SIG-M5 treated with dmso at 0.1 percent for 504 hours (cell line): Measurements from ENCODE around the gene PLCL1.

ENCODE experiments used
- DNase-seq: peaks from one replicate; lab custom pipeline; 2025; ENCODE audit not compliant: unreplicated experiment; lab: John Stamatoyannopoulos, UW

Gene PLCL1

GRCh38 chr2:197852108-197852507, 47.7 kb downstream of the PLCL1 start:
- no peak for DNase-seq

- no peak for DNase-seq
These were observed 49.2 kb downstream of the PLCL1 start for GRCh38 chr2:197853549-197853948.

GRCh38 chr2:197857476-197858107, 53.2 kb downstream of the PLCL1 start:
- peak; percentile 53 for DNase-seq

DNA sequence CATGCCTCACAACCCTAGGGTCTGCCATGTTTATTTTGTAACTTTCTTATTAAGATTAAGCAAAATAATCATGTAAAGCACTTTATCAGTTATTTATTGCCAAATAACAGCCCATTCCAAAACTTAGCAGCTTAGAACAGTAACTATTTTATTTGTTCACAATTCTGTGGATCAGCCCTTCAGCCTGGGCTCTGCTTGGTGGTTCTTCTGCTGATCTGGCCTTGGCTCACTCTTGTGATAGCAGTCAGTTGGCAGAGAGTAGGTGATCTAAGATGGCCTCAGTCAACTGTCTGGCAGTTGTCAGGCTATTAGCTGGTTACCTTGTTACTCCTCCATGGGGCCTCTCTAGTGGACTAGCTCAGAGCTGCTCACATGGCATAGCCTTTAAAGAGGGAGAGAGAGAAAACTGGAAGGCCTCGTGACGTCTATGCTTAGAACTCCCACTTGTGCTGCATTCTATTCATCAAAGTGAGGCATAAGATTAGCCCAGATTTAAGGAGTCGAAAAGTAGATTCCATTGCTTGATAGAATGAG, 54.3 kb downstream of the PLCL1 start:
- DNase-seq, result no peak

GRCh38 chr2:197862246-197862955, 58.0 kb downstream of the PLCL1 start:
- DNase-seq, result no peak

GRCh38 chr2:197863744-197864143, 59.4 kb downstream of the PLCL1 start:
- DNase-seq, result no peak

DNA sequence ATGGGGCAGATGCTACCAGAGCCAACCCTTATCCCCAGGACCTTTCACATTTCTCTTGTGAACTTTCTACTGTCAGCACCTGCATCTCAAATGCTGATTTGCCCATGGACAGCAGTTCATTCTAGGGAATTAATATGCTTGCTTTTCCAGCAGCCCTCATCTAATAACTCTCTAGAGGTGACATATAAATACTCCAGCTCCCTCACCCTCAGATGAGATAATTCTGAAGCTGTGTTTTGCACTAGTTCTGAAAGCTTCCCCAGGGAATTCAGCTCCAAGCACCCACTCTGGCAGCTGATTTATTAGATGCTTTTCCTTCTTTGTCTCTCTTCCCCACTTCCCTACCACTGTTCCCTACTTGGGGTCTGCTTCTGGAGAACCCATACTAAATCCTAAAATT, 62.1 kb downstream of the PLCL1 start:
- DNase-seq, result no peak

DNA sequence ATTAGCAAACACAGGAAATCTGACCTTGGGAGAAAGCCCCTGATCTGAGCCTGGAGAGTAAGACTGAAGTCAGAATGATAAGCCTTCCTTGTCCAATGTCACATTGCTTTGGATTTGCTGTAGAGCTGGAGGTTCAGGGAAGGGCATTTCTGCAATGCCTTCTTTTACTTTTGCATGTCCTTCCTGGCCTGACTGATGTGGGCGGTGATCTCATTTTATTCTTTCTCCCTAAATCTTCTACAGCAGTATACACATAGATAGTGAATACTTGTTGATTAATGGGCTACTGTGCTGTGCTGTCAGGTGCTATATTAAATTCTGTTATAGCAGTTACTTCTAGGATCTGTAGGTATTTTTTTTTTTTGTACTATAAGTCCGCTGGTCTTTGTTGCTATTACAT, 62.6 kb downstream of the PLCL1 start:
- DNase-seq, result no peak

DNA sequence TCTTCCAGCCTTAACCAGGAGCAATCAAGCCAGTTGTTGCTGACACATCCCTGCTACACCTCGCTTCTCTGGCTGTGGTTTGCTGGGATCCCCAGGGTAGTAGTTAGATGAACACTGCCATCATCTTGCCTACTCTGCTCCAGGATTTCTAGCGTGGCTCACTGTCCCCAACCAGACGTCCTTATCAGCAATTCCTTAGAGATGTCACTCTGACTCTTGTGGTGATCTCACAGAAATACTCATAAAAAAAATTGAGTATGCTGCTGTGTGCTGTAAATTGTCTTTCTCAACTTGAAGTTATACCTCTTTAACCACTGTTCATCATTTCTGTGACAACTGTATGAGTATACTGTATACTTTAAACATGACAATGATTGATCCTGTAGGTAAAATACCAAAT, 63.2 kb downstream of the PLCL1 start:
- DNase-seq, result no peak

- DNase-seq, result no peak
These were observed 63.8 kb downstream of the PLCL1 start for GRCh38 chr2:197868206-197868605.

GRCh38 chr2:197869041-197869440, 64.6 kb downstream of the PLCL1 start:
- no peak for DNase-seq

- no peak for DNase-seq
These were observed 65.2 kb downstream of the PLCL1 start for GRCh38 chr2:197869501-197870111.

GRCh38 chr2:197870137-197870536, 65.7 kb downstream of the PLCL1 start:
- DNase-seq, result no peak

DNA sequence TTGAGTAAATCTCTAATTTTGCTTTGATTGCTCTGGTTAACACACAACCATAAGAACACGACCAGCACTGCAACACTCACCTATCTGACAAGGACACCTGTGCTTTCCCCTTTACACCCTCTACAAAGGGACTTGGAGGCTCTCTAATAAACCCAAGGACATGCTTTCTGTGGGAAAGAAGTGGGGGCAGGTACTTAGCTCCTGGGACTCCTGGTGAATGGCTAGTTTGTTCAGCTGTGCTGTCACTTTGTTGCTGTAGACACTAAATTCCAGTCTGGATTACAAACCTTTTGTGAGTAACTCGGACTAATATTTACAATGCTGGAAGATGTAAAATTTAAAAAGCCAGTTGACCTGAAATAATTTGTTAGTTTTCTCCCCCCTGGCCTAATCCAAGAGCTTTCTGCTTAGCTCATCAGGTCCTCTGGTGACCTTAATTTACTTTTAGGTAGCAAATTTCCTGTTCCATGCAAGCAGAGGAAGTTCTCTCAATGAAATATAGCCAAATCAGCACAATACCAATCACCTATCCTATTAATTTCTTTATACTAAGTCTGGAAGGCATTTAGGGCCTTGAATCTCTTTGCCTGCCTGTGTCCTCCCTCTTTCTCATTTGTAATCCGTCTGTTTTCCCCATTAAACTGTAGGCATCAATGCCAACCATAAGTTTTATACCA, 67.5 kb downstream of the PLCL1 start:
- no peak for DNase-seq

GRCh38 chr2:197873293-197873701, 68.9 kb downstream of the PLCL1 start:
- DNase-seq, result no peak

GRCh38 chr2:197875763-197876162, 71.4 kb downstream of the PLCL1 start:
- DNase-seq, result no peak

DNA sequence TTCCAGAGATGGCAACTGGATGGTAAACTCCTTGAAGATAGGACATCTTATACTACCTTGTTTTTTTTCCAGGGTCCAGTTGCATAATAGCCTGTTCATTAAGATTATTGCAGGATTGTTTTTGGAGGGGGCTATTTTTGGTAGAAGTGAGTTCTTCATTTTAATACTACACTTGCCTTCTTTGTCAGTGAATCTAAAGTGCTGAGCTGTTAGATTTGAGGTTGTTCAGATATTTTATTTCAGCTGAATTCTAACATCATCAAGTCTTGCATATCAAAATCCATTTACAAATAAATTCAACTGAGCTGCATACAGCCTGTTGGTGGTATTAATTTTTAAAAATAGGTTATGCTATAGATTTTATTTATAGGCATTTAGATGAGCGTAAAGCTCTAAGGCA, 72.1 kb downstream of the PLCL1 start:
- DNase-seq, result no peak

GRCh38 chr2:197877038-197877437, 72.6 kb downstream of the PLCL1 start:
- no peak for DNase-seq

GRCh38 chr2:197878792-197879191, 74.4 kb downstream of the PLCL1 start:
- DNase-seq, result no peak

- DNase-seq, result no peak
These were observed 75.5 kb downstream of the PLCL1 start for GRCh38 chr2:197879812-197880408.

- DNase-seq, result no peak
These were observed 79.1 kb downstream of the PLCL1 start for GRCh38 chr2:197883354-197884032.
